Nephron (organoid): ENCODE results near the gene FUT3.
"Not testable (repeated sequence)": the region's sequence is repeated elsewhere in the genome, so short reads cannot be mapped to it uniquely, and the experiment has no call there.

Experiments
- H3K27ac Mint-ChIP-seq, 3 experiments: 2 replicates each; pipeline ENCODE4 v1.8.0; 2020; ENCODE audit warnings: mixed read lengths in 3 of 3, mild to moderate bottlenecking in 2 of 3, moderate library complexity in 1 of 3
- H3K27me3 Mint-ChIP-seq: 2 replicates; pipeline ENCODE4 v1.8.0; 2021; ENCODE audit warnings: low read depth, mild to moderate bottlenecking, moderate library complexity, mixed read lengths
- H3K36me3 Mint-ChIP-seq: 2 replicates; pipeline ENCODE4 v1.8.0; 2020; ENCODE audit warnings: low read depth, mixed read lengths
- H3K4me1 Mint-ChIP-seq: 2 replicates; pipeline ENCODE4 v1.8.0; 2020; ENCODE audit warnings: mixed read lengths
- H3K4me3 Mint-ChIP-seq, 3 experiments: 2 replicates each; pipeline ENCODE4 v1.8.0; 2020; ENCODE audit warnings: mild to moderate bottlenecking in 3 of 3, mixed read lengths in 3 of 3, moderate library complexity in 2 of 3
- H3K9me3 Mint-ChIP-seq: 2 replicates; pipeline ENCODE4 v1.8.0; 2020; ENCODE audit warnings: mixed read lengths
- TF ChIP-seq, protein P1 (sequence below), 3 experiments: fragments of 200-600 bp; sonication (generic); IDR thresholded peaks; one replicate each; pipeline ENCODE4 v1.5.0; 2021; ENCODE audit warnings: antibody characterized with exemption in 3 of 3; ENCODE audit not compliant: unreplicated experiment in 3 of 3

FUT3 gene

GRCh38 chr19:5850743-5851293 is 431 bp downstream of the FUT3 start:
- Mint-ChIP-seq H3K4me1 (peaks cover 5% of the 10 kb centered on the region), H3K9me3 (no peaks in the 10 kb centered on the region), H3K36me3 (no peaks in the 10 kb centered on the region), H3K27ac (peak overlapping the region in 1 of 3 experiments; percentile 19), H3K4me3 (no peak overlapping the region), H3K27me3 (peaks cover 7% of the 10 kb centered on the region)
- TF ChIP-seq, protein P1, sequence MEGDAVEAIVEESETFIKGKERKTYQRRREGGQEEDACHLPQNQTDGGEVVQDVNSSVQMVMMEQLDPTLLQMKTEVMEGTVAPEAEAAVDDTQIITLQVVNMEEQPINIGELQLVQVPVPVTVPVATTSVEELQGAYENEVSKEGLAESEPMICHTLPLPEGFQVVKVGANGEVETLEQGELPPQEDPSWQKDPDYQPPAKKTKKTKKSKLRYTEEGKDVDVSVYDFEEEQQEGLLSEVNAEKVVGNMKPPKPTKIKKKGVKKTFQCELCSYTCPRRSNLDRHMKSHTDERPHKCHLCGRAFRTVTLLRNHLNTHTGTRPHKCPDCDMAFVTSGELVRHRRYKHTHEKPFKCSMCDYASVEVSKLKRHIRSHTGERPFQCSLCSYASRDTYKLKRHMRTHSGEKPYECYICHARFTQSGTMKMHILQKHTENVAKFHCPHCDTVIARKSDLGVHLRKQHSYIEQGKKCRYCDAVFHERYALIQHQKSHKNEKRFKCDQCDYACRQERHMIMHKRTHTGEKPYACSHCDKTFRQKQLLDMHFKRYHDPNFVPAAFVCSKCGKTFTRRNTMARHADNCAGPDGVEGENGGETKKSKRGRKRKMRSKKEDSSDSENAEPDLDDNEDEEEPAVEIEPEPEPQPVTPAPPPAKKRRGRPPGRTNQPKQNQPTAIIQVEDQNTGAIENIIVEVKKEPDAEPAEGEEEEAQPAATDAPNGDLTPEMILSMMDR (IDR thresholded peaks at IDR 0.05; ENCODE audit: unreplicated experiment in 3 of 3), result no peak

DNA sequence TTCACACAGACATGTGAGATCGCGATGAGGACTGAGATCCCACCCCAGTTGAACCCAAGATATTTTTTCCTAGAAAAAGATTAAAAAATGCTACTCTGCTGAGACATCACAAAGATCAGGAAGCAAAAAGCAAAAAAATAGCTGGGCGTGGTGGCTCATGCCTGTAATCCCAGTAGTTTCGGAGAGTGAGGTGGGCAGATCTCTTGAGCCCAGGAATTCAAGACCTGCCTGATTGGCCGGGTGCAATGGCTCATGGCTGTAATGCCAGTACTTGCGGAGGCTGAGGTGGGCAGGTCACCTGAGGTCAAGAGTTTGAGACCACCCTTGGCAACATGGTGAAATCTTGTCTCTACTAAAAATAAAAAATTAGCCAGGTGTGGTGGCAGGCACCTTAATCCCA is 1.1 kb downstream of the FUT3 start:
- TF ChIP-seq, protein P1 (IDR thresholded peaks at IDR 0.05; ENCODE audit: unreplicated experiment in 3 of 3), result no peak
- Mint-ChIP-seq H3K36me3 (no peaks in the 10 kb centered on the region), H3K4me3 (no peak overlapping the region), H3K27me3 (peaks cover 7% of the 10 kb centered on the region), H3K27ac (no peak overlapping the region), H3K4me1 (peaks cover 5% of the 10 kb centered on the region), H3K9me3 (no peaks in the 10 kb centered on the region)

DNA sequence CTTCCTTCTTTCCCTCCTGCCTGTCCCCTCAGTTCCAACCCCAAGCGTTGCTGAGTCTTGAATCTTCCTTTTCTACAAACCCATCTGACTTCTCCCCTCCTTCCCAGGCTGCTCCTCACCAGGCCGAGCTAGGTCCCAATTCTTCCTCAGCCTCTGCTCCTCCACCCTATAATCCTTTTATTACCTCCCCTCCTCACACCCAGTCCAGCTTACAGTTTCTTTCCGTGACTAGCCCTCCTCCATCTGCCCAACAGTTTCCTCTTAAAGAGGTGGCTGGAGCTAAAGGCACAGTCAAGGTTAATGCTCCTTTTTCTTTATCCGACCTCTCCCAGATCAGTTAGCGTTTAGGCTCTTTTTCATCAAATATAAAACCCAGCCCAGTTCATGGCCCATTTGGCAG is 2.6 kb downstream of the FUT3 start:
- H3K27ac Mint-ChIP-seq, H3K9me3 Mint-ChIP-seq, H3K4me1 Mint-ChIP-seq, H3K27me3 Mint-ChIP-seq, H3K36me3 Mint-ChIP-seq, H3K4me3 Mint-ChIP-seq: not testable (repeated sequence)

DNA sequence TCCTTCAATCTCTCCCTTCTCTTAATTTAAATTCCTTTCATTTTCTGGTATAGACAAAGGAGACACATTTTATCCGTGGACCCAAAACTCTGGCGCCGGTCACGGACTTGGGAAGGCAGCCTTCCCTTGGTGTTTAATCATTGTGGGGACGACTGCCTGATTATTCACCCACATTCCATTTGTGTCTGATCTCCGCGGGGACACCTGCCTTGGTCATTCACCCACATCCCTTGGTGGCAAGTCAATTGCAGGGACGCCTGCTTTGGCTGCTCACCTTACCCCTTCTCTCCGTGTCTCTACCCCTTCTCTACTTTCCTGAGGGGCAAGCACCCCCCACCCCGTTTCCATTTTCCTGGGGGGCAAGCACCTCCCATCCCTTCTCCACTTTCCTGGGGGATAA is 3.4 kb downstream of the FUT3 start:
- H3K4me1 Mint-ChIP-seq, H3K4me3 Mint-ChIP-seq, H3K9me3 Mint-ChIP-seq, H3K27ac Mint-ChIP-seq, H3K36me3 Mint-ChIP-seq, H3K27me3 Mint-ChIP-seq: not testable (repeated sequence)

DNA sequence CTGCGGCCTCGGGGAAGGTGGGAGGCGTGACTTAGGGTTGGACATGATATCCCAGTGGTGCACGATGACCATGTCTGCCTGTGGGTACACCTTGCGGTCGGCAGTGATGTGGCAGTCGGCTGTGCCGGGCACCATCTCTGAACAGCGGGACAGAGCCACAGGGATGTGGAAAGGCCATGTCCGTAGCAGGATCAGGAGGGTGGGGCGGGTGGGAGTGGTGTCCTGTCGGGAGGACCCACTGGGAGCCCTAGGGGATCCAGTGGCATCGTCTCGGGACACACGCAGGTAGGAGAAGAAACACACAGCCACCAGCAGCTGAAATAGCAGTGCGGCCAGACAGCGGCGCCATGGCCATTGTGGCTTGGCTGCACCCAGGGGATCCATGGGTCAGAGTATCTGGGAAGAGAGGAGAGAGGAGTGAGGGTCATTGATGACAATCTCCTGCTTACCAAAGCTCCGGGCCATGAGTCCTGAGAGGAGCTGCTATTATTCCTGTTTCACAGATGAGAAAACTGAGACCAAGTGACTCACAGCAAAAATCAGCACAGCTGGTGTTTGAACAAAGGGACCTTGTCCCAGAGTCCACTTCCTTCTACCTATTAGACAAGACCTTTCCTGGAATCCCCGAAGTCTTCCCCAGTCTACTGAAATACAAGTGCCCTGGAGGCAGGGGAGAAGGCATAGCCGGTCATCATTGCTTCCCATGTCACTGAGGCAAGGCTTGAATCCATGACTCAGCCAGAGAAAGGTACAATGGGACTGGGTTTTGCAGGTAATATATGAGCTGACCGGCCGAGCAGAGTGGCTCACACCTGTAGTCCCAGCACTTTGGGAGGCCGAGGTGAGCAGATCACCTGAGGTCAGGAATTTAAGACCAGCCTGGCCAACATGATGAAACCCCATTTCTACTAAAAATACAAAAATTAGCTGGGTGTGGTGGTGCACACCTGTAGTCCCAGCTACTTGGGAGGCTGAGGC is 6.5 kb downstream of the FUT3 start:
- Mint-ChIP-seq H3K4me1 (no peaks in the 10 kb centered on the region), H3K9me3 (no peaks in the 10 kb centered on the region), H3K27me3 (no peaks in the 10 kb centered on the region), H3K27ac (no peak overlapping the region), H3K4me3 (no peak overlapping the region), H3K36me3 (no peaks in the 10 kb centered on the region)
- TF ChIP-seq, protein P1 (IDR thresholded peaks at IDR 0.05; ENCODE audit: unreplicated experiment in 3 of 3), result no peak

GRCh38 chr19:5843295-5843927 is 7.8 kb downstream of the FUT3 start:
- Mint-ChIP-seq H3K36me3 (no peaks in the 10 kb centered on the region), H3K27ac (no peak overlapping the region), H3K9me3 (no peaks in the 10 kb centered on the region), H3K4me3 (no peak overlapping the region), H3K4me1 (peaks cover 2% of the 10 kb centered on the region), H3K27me3 (no peaks in the 10 kb centered on the region)
- TF ChIP-seq, protein P1 (IDR thresholded peaks at IDR 0.05; ENCODE audit: unreplicated experiment in 3 of 3), result no peak

GRCh38 chr19:5841735-5842111 is 9.5 kb downstream of the FUT3 start:
- H3K4me1 Mint-ChIP-seq, H3K9me3 Mint-ChIP-seq, H3K4me3 Mint-ChIP-seq, H3K27ac Mint-ChIP-seq, H3K36me3 Mint-ChIP-seq, H3K27me3 Mint-ChIP-seq: not testable (repeated sequence)
